ENCODE measurements around the gene PITX1. TPM values are rescaled to one million over a fixed set of nuclear protein-coding genes. Genes with fewer than 3 reads are reported as not detected.

PITX1 gene
- total and polyA plus RNA-seq, 2 experiments from 2014 or later: not detected

DNA sequence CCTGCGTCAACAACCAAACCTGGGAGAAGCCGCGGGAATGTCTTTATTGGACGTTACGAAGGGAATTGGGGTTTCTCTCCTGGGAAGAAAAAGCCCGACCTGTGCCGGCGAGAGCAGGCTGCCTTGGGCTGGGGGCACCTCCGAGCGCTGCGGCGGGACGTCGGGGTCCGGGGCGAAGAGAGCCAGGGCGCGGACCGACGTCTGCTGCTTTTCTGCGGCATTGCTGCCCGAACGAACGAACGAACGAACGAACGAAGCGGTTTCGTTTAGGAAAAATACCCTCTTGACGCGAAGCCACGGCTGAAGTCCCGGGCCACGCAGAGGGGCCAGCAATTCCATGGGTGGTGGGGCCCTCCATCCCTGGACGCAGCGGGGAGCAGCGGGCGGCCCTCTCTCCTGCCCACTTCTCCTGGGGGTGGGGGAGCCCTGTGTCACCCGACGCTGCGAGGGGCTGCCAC is 4.8 kb upstream of the PITX1 start:
- Histone ChIP-seq H3K36me3 (ENCODE audit: low read depth) (no peaks in the 10 kb centered on the region), H4K20me1 (ENCODE audit: insufficient read depth) (no peaks in the 10 kb centered on the region), H3K9ac (no peak overlapping the region), H3K79me2 (ENCODE audit: insufficient read depth) (no peaks in the 10 kb centered on the region), H3K4me1 (ENCODE audit: insufficient read depth) (no peaks in the 10 kb centered on the region), H3K27ac (no peak overlapping the region), H3K4me3 (no peak overlapping the region), H2AFZ (no peak overlapping the region), H3K27me3 (replicated peaks; ENCODE audit: insufficient read depth) (peaks cover 89% of the 10 kb centered on the region), H3F3A (ENCODE audit: insufficient read depth) (no peaks in the 10 kb centered on the region), H3K4me2 (ENCODE audit: unreplicated experiment) (no peak overlapping the region), H3K9me3 (ENCODE audit: low read depth) (no peaks in the 10 kb centered on the region), H3K9me2 (ENCODE audit: insufficient read depth) (no peaks in the 10 kb centered on the region)
- in situ Hi-C loops (cut with MboI): no loop called here
- DNase-seq: no peak
- TF ChIP-seq EZH2phosphoT487 (IDR thresholded peaks at IDR 0.05; ENCODE audit: insufficient read depth, low read depth) (no peak), EZH2 (IDR thresholded peaks at IDR 0.05; ENCODE audit: insufficient read depth, poor library complexity, severe bottlenecking) (peak; percentile 31)
- 8 to 12% methylated on average over 39 to 40 of the region's 42 CpGs for WGBS, 2 experiments (ENCODE audit: low coverage in 1 of 2, low lambda C conversion rate in 2 of 2, missing lambda C conversion rate in 2 of 2)

DNA sequence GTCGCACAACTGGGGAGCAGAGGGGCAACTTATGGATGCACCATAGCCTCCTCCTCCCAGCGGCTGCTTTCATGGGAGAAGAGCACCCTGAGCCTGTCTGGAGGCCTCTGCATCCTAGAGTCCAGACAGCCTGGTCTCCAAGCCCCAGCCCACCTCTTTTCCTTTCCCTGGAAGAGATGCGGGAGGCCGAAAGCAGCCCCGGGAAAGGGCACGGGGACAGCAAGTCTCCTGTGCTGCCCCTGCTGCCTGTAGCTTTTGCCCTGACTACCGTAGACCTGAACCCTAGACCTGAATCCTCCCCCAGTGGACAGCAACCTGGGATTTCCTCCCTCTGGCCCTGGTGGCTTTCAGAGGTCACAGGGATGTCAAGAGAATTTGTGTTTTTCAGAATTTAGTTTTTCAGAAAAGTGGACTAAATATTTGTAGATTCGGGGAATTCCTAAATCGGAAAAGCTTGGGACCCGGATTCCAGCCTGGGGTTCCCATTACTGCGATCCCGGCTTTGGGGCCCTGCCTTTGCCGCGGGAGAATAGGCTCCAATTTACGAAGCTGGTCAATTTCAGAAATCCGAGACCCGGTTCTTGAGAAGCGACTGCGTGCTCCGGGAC is 4.3 kb upstream of the PITX1 start:
- Histone ChIP-seq H2AFZ (no peak overlapping the region), H3K4me2 (ENCODE audit: unreplicated experiment) (no peak overlapping the region), H3K27me3 (replicated peaks; ENCODE audit: insufficient read depth) (peaks cover 89% of the 10 kb centered on the region), H3K27ac (no peak overlapping the region), H3K9ac (no peak overlapping the region), H3K4me3 (no peak overlapping the region), H3K9me3 (ENCODE audit: low read depth) (no peaks in the 10 kb centered on the region), H3K79me2 (ENCODE audit: insufficient read depth) (no peaks in the 10 kb centered on the region), H3K4me1 (ENCODE audit: insufficient read depth) (no peaks in the 10 kb centered on the region; the same call in 1 of the 2 replicates), H3F3A (ENCODE audit: insufficient read depth) (no peaks in the 10 kb centered on the region), H3K9me2 (ENCODE audit: insufficient read depth) (no peaks in the 10 kb centered on the region), H3K36me3 (ENCODE audit: low read depth) (no peaks in the 10 kb centered on the region), H4K20me1 (ENCODE audit: insufficient read depth) (no peaks in the 10 kb centered on the region)
- in situ Hi-C loops (cut with MboI): no loop called here
- WGBS, 2 experiments (ENCODE audit: low coverage in 1 of 2, low lambda C conversion rate in 2 of 2, missing lambda C conversion rate in 2 of 2): 23 to 25% methylated on average over 20 of the region's 20 CpGs
- no peak for DNase-seq
- TF ChIP-seq EZH2 (IDR thresholded peaks at IDR 0.05; ENCODE audit: insufficient read depth, poor library complexity, severe bottlenecking): peak; percentile 94
- 0 out of 2 replicates have a peak, but pooled peaks have one; percentile 76 for TF ChIP-seq EZH2phosphoT487 (IDR thresholded peaks at IDR 0.05; ENCODE audit: insufficient read depth, low read depth)

DNA sequence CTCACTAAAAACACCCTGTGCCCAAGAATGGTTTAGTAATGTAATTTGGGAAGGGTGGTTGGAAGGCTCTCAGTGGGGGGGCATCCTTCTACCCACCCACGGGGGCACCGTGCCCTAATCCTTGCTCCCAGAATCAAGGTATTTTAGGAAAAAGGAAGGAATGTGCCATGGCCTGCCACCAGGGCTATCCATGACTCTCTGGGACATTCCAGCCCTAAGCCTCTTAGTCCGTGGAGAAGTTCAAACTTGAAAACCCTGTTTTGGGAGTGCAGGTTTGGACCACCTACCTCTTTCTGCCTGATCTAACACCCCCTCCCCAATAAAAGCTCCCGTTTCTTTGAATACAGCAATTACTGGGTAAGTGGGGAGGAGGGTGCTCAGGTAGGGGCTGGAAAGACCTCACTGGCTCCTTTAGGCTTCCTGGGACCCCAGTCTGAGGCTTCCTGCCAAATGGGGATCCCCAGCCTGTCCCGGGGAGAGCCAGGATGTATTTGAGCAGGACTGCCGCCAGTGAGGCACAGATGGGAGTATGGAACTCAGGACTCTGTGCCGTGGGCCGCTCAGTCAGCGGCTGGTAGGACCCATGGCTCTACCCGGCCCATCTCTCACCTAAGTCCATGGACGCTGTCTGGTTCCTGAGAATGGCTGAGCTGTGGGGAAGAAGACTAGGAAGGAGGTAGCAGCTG is 3.6 kb upstream of the PITX1 start:
- H4K20me1 ChIP-seq (ENCODE audit: insufficient read depth): no peaks in the 10 kb centered on the region
- no peaks in the 10 kb centered on the region for H3K9me2 ChIP-seq (ENCODE audit: insufficient read depth)
- no peak overlapping the region for H3K9ac ChIP-seq
- no peak overlapping the region for H3K4me2 ChIP-seq (ENCODE audit: unreplicated experiment)
- no peak for DNase-seq
- no peaks in the 10 kb centered on the region for H3F3A ChIP-seq (ENCODE audit: insufficient read depth)
- H3K9me3 ChIP-seq (ENCODE audit: low read depth): no peaks in the 10 kb centered on the region
- H3K4me3 ChIP-seq: no peak overlapping the region
- TF ChIP-seq EZH2 (IDR thresholded peaks at IDR 0.05; ENCODE audit: insufficient read depth, poor library complexity, severe bottlenecking) (no peak), EZH2phosphoT487 (IDR thresholded peaks at IDR 0.05; ENCODE audit: insufficient read depth, low read depth) (no peak)
- H2AFZ ChIP-seq: no peak overlapping the region
- H3K4me1 ChIP-seq (ENCODE audit: insufficient read depth): no peaks in the 10 kb centered on the region; the same call in 1 of the 2 replicates
- in situ Hi-C loops (cut with MboI): no loop called here
- peaks cover 88% of the 10 kb centered on the region for H3K27me3 ChIP-seq (replicated peaks; ENCODE audit: insufficient read depth)
- 26 to 28% methylated on average over 11 of the region's 11 CpGs for WGBS, 2 experiments (ENCODE audit: low coverage in 1 of 2, low lambda C conversion rate in 2 of 2, missing lambda C conversion rate in 2 of 2)
- no peaks in the 10 kb centered on the region for H3K36me3 ChIP-seq (ENCODE audit: low read depth)
- no peaks in the 10 kb centered on the region for H3K79me2 ChIP-seq (ENCODE audit: insufficient read depth)
- H3K27ac ChIP-seq: no peak overlapping the region

GRCh38 chr5:135036405-135036804 is 2.4 kb upstream of the PITX1 start:
- DNase-seq: no peak
- Histone ChIP-seq H3K27me3 (replicated peaks; ENCODE audit: insufficient read depth) (peaks cover 86% of the 10 kb centered on the region), H3K4me1 (ENCODE audit: insufficient read depth) (no peaks in the 10 kb centered on the region; the same call in 1 of the 2 replicates), H4K20me1 (ENCODE audit: insufficient read depth) (no peaks in the 10 kb centered on the region), H3K4me3 (no peak overlapping the region), H3K27ac (no peak overlapping the region), H3K4me2 (ENCODE audit: unreplicated experiment) (no peak overlapping the region), H3K79me2 (ENCODE audit: insufficient read depth) (no peaks in the 10 kb centered on the region), H2AFZ (no peak overlapping the region), H3K36me3 (ENCODE audit: low read depth) (no peaks in the 10 kb centered on the region), H3K9me2 (ENCODE audit: insufficient read depth) (no peaks in the 10 kb centered on the region), H3K9me3 (ENCODE audit: low read depth) (no peaks in the 10 kb centered on the region), H3K9ac (no peak overlapping the region), H3F3A (ENCODE audit: insufficient read depth) (no peaks in the 10 kb centered on the region)
- in situ Hi-C loops (cut with MboI): no loop called here
- 59 to 68% methylated on average over 4 of the region's 4 CpGs for WGBS, 2 experiments (ENCODE audit: low coverage in 1 of 2, low lambda C conversion rate in 2 of 2, missing lambda C conversion rate in 2 of 2)
- no peak for TF ChIP-seq EZH2 (IDR thresholded peaks at IDR 0.05; ENCODE audit: insufficient read depth, poor library complexity, severe bottlenecking)
- TF ChIP-seq EZH2phosphoT487 (IDR thresholded peaks at IDR 0.05; ENCODE audit: insufficient read depth, low read depth): no peak
